Retinal pigment epithelial cell (primary cell): Measurements from ENCODE around the gene PLCB4.

Experiments
- DNase-seq: peaks from one replicate; pipeline ENCODE4 v3.0.0-alpha.2; 2010; ENCODE audit warnings: low read depth
- H3K4me3 ChIP-seq: 2 replicates; pipeline ENCODE4 v1.5.1; 2011; ENCODE audit warnings: mild to moderate bottlenecking, low read length, control low read depth, moderate library complexity
- TF ChIP-seq, protein P1 (sequence below): conservative IDR thresholded peaks from 2 replicates; pipeline ENCODE4 v1.5.1; 2011; ENCODE audit warnings: low read depth, low read length, control low read depth, inconsistent platforms

Gene PLCB4

DNA sequence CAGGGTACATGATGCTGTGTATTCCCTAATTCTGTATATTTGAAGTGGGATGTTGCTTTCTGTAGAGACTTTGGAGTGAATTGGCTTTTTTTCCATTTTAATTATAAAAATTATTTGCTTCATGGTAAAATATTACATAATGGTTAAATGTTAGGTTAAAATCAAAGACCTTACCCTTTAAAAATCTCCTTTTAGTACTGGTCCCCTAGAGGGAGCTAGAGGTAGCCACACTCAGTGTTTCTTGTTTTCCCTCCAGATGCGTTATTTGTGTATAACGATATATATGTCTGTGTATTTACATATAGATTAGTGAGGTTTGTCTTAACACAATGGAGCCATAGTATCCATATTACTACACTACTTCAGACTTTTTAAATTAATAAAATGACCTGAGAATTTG, 146.7 kb downstream of the PLCB4 start:
- DNase-seq: no peak
- TF ChIP-seq, protein P1, sequence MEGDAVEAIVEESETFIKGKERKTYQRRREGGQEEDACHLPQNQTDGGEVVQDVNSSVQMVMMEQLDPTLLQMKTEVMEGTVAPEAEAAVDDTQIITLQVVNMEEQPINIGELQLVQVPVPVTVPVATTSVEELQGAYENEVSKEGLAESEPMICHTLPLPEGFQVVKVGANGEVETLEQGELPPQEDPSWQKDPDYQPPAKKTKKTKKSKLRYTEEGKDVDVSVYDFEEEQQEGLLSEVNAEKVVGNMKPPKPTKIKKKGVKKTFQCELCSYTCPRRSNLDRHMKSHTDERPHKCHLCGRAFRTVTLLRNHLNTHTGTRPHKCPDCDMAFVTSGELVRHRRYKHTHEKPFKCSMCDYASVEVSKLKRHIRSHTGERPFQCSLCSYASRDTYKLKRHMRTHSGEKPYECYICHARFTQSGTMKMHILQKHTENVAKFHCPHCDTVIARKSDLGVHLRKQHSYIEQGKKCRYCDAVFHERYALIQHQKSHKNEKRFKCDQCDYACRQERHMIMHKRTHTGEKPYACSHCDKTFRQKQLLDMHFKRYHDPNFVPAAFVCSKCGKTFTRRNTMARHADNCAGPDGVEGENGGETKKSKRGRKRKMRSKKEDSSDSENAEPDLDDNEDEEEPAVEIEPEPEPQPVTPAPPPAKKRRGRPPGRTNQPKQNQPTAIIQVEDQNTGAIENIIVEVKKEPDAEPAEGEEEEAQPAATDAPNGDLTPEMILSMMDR: peak; percentile 45
- no peak overlapping the region for H3K4me3 ChIP-seq

DNA sequence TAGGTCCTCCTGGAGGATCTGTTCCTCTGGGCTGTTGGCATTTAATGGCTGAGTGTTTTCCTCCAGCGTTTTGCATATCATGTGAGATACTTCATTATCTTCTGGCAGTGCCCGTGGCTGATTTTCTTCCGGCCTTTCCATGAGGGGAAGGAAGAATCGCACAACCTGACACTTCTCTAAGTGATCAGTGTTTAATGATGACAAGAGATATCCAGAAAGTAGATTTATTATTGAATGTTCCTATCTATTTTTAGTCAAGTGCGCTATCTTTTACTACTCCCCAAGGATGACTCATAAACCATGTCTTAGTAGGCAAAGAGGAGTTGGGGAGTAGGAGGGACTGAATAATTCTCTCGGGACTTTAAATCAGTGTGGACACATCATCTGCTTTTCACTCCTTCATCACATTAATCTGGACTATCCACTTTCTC, 149.7 kb downstream of the PLCB4 start:
- no peak for DNase-seq
- TF ChIP-seq, protein P1: no peak
- no peak overlapping the region for H3K4me3 ChIP-seq

DNA sequence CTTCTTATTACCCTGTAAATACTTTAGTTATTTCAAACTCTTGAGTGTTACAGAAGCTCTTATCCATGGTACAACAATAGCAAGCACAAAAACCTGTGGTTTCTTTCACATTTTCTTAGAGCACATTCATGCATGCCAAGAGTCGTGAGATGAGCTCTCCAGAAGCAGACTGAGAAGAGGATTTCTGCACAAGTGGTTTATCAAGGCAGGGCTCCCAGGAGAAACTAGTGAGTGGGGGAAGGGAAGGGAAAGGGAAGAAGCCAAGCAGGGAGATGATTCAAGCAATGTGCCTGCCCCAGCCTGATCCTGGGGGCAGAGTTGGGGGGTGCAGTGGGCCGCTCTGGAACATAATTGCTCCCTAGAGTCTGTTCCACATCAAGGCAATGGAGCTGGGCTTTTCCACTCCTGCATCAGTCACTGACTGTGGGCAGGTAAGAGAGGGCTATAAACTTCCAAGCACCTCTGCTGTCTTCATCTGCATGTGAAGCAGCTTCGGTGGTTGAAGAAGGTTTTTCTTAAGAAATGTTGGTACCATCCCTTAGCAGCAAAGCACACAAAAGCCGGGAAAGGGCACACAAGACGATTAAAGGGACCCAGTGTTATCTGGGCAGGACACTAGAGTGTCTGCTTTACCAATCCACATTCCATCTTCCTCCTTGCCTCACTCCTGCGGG, 152.1 kb downstream of the PLCB4 start:
- TF ChIP-seq, protein P1: no peak
- H3K4me3 ChIP-seq: no peak overlapping the region
- no peak for DNase-seq

DNA sequence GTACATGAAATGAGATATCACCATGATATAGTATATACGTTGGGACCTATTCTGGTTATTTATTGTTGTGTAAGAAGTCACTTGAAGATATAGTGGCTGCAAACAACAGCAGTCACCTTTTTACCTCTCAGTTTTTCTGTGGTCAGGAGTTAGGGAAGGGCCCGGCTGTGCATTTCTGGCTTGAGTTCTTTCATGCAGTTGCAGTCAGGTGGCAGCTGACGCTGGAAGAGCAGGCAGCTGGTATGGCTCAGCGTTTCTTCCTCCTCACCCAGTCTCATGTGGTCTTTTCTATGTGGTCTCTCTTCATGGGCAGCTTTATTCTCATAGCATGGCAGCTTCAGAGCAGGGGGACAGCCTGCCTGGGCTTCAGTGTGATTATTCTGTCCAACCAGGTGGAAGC, 154.4 kb downstream of the PLCB4 start:
- no peak overlapping the region for H3K4me3 ChIP-seq
- TF ChIP-seq, protein P1: no peak

DNA sequence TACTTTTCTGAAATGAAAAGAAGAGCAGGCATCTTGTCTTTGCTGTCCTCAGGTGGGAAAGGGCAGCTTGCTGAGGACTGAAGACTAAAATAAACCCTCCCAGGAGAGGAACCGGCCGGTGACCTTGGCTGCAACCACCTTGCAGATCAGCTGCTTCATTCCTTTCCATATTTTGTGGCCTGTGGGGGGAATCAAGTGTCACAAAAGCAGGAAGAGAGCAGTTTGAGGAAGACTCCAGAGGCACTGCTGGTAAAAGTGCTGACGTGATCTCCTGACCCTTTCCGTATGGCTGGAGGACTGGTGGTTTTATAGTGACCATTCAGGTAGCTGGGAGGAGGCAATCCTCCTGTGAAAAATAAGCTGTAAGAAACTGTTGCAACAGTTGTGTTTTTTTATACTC, 157.0 kb downstream of the PLCB4 start:
- H3K4me3 ChIP-seq: no peak overlapping the region
- TF ChIP-seq, protein P1: no peak
- no peak for DNase-seq

More for the DNA sequence above, 154.4 kb downstream of the PLCB4 start:
- no peak for DNase-seq

DNA sequence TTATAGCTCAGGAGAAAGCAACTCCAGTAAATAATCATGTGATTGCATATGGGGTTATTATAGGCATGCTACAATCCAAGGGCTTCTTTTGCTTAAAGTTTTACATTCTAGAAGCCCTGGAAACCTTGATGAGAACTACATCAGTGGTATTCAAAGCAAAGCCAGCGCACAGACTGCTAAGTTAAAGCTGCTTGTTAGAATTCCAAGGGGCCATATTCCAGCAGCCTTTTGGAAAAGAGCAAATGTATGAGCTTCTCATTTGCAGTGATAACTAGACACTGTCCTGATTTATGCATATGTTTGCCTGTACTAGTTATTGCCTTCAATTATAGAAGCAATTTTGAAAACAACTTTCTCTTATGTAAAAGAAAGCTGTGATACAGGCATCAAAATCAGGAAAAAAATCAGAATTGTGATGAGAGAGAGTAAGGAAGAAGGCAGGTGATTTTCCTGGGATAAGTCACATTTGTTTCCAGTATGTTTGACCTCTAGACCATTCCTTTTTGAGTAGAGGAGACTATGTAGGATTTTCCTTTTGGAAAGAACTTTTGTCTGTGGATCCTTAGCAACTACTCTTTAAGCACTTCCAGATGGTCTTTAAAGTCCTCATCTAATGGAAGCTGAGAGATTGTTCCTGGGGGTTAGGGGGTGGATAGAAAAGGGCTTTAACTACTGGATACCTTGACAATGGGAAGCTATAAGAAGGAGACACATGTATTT, 159.2 kb downstream of the PLCB4 start:
- DNase-seq: no peak
- TF ChIP-seq, protein P1: no peak

DNA sequence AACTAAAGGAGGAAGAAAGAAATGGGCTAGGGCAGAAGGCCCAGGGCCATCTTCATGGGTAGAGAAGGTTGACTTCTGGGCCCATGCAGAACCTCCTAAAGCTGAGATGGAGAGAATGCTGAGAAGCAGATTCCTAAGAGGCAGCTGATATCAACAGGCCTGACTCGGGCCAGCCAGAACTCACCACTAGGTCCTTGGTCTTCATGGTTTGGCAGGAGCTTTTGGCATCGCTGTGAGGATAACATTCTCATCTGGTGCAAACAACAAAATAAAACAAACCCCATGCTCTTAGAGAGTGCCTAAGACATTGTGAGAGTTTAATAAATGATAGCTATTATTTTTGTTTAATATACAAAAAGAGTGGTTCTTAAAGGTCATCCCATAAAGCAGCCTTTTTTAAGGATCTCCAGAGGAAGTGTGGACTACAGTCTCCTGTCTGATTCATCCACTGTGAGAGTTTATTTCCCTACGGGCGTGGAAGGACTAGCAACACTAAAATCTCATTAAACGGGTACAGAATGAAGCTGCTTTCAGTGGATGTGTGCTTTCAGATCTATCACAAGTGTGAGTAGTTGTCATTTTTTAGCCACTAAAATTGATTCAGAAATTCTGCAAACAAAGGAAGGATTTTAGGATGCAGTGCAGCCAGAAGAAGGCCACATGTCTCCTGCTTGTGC, 160.0 kb downstream of the PLCB4 start:
- TF ChIP-seq, protein P1: no peak
- H3K4me3 ChIP-seq: no peak overlapping the region
- DNase-seq: no peak

More for the DNA sequence above, 159.2 kb downstream of the PLCB4 start:
- no peak overlapping the region for H3K4me3 ChIP-seq
